SK-N-SH treated with all-trans-retinoic acid at 6 μM for 48 hours (cell line): ENCODE results near the gene NKX2-3.

Experiments used
- BACH2 ChIP-seq: fragments of 250-450 bp; sonication (Bioruptor Pico); IDR thresholded peaks from 2 replicates; pipeline ENCODE4 v1.9.0; 2021; ENCODE audit warnings: mild to moderate bottlenecking, borderline replicate concordance
- ESRRG ChIP-seq: fragments of 250-450 bp; sonication (Bioruptor Pico); IDR thresholded peaks from 2 replicates; pipeline ENCODE4 v1.6.1; 2021; ENCODE audit warnings: mild to moderate bottlenecking
- ISL1 ChIP-seq: fragments of 250-450 bp; sonication (Bioruptor Pico); IDR thresholded peaks from 2 replicates; pipeline ENCODE4 v2.1.2; 2022; ENCODE audit warnings: mild to moderate bottlenecking, moderate library complexity
- RARB ChIP-seq: fragments of 250-450 bp; sonication (Bioruptor Pico); IDR thresholded peaks from 2 replicates; pipeline ENCODE4 v1.8.0; 2021; ENCODE audit warnings: mild to moderate bottlenecking, moderate library complexity
- SNAI2 ChIP-seq: fragments of 250-450 bp; sonication (Bioruptor Pico); IDR thresholded peaks from 2 replicates; pipeline ENCODE4 v1.5.0; 2020; ENCODE audit warnings: mild to moderate bottlenecking, moderate library complexity
- TCF4 ChIP-seq: fragments of 250-450 bp; sonication (Bioruptor Pico); IDR thresholded peaks from 2 replicates; pipeline ENCODE4 v1.8.0; 2021; ENCODE audit warnings: mild to moderate bottlenecking, moderate library complexity, borderline replicate concordance
- ZC3H10 ChIP-seq: fragments of 250-450 bp; sonication (Bioruptor Pico); IDR thresholded peaks from 2 replicates; pipeline ENCODE4 v1.5.1; 2021; ENCODE audit warnings: mild to moderate bottlenecking, moderate library complexity
- ZFP3 ChIP-seq: fragments of 250-450 bp; sonication (Bioruptor Pico); IDR thresholded peaks from 2 replicates; pipeline ENCODE4 v1.5.0; 2020; ENCODE audit warnings: mild to moderate bottlenecking, moderate library complexity
- ZFP30 ChIP-seq: fragments of 450-650 bp; formaldehyde crosslinking; IDR thresholded peaks from 2 replicates; pipeline ENCODE4 v1.5.0; 2022; ENCODE audit warnings: mild to moderate bottlenecking, moderate library complexity
- ZNF70 ChIP-seq: fragments of 450-650 bp; formaldehyde crosslinking; IDR thresholded peaks from 2 replicates; pipeline ENCODE4 v1.5.0; 2020; ENCODE audit warnings: mild to moderate bottlenecking, moderate library complexity
- TF ChIP-seq, protein P1 (sequence below): fragments of 250-450 bp; sonication (Bioruptor Pico); IDR thresholded peaks from 2 replicates; pipeline ENCODE4 v1.5.1; 2021; ENCODE audit warnings: mild to moderate bottlenecking, moderate library complexity
- TF ChIP-seq, protein P2 (sequence below): fragments of 250-450 bp; sonication (Bioruptor Pico); IDR thresholded peaks from 2 replicates; pipeline ENCODE4 v1.8.0; 2020; ENCODE audit warnings: mild to moderate bottlenecking, moderate library complexity, borderline replicate concordance

DNA sequence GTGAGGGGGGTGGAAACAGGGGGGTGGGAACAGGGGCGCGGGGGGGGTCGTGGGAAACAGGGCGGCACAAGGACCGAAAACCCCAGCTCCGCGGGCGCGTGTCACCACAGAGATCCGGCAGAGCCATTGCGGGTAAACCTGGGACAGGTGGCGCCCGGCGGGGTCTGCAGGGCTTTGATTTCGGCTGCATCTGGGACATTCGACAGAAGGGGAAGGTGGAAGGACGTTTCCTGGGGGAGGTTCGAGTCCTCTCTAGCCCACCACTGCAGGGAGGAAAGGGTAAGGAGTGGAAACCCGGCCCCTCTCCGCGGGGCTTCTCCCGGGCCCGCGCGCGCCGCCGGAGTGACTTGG lies 7.5 kb downstream of the NKX2-3 start:
- TF ChIP-seq ZNF70 (no peak), BACH2 (CRISPR knock-in tag) (no peak), TCF4 (CRISPR knock-in tag) (no peak), RARB (CRISPR knock-in tag) (no peak), ZFP30 (CRISPR knock-in tag) (no peak), ESRRG (no peak), ZC3H10 (no peak), ISL1 (CRISPR knock-in tag) (no peak), ZFP3 (CRISPR knock-in tag) (no peak), SNAI2 (CRISPR knock-in tag) (no peak)
- TF ChIP-seq, protein P1, sequence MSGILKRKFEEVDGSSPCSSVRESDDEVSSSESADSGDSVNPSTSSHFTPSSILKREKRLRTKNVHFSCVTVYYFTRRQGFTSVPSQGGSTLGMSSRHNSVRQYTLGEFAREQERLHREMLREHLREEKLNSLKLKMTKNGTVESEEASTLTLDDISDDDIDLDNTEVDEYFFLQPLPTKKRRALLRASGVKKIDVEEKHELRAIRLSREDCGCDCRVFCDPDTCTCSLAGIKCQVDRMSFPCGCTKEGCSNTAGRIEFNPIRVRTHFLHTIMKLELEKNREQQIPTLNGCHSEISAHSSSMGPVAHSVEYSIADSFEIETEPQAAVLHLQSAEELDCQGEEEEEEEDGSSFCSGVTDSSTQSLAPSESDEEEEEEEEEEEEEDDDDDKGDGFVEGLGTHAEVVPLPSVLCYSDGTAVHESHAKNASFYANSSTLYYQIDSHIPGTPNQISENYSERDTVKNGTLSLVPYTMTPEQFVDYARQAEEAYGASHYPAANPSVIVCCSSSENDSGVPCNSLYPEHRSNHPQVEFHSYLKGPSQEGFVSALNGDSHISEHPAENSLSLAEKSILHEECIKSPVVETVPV, result no peak
- TF ChIP-seq, protein P2, sequence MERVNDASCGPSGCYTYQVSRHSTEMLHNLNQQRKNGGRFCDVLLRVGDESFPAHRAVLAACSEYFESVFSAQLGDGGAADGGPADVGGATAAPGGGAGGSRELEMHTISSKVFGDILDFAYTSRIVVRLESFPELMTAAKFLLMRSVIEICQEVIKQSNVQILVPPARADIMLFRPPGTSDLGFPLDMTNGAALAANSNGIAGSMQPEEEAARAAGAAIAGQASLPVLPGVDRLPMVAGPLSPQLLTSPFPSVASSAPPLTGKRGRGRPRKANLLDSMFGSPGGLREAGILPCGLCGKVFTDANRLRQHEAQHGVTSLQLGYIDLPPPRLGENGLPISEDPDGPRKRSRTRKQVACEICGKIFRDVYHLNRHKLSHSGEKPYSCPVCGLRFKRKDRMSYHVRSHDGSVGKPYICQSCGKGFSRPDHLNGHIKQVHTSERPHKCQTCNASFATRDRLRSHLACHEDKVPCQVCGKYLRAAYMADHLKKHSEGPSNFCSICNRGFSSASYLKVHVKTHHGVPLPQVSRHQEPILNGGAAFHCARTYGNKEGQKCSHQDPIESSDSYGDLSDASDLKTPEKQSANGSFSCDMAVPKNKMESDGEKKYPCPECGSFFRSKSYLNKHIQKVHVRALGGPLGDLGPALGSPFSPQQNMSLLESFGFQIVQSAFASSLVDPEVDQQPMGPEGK (CRISPR knock-in tag), result no peak
